Measurements from ENCODE around the gene SUMF1. TPM values are rescaled to one million over a fixed set of nuclear protein-coding genes. Genes with fewer than 3 reads are reported as not detected.

Gene SUMF1
- polyA plus RNA-seq, 3 donors = 25.7 to 80.4 (median 74.2) TPM

- H3K4me3 Mint-ChIP-seq = no peak overlapping the region
- Histone ChIP-seq H3K4me3 (replicated peaks in 1 of 3; ENCODE audit: low read depth in 2 of 3, low read length in 3 of 3) (no peak overlapping the region), H2AFZ (ENCODE audit: insufficient read depth, low read depth, low read length, poor library complexity, severe bottlenecking) (no peak overlapping the region), H3K4me2 (replicated peaks; ENCODE audit: extremely low read depth, low read length, poor library complexity, severe bottlenecking) (no peak overlapping the region), H3K27ac (ENCODE audit: low read depth in 1 of 2, low read length in 2 of 2) (no peak overlapping the region), H3K9me3 (replicated peaks in 1 of 2; ENCODE audit: control insufficient read depth in 1 of 2, insufficient read depth in 1 of 2, low read length in 2 of 2) (peaks cover 23 to 42% of the 10 kb centered on the region in 2 donors), H3K36me3 (replicated peaks in 1 of 2; ENCODE audit: control insufficient read depth in 1 of 2, insufficient read depth in 2 of 2, low read length in 2 of 2) (no peaks in the 10 kb centered on the region), H3K4me1 (ENCODE audit: control insufficient read depth in 1 of 2, insufficient read depth in 2 of 2, low read length in 2 of 2) (peaks cover 4 to 12% of the 10 kb centered on the region in 2 donors), H4K20me1 (ENCODE audit: insufficient read depth, low read length) (no peaks in the 10 kb centered on the region), H3K9ac (ENCODE audit: insufficient read depth, low read length, poor library complexity, severe bottlenecking) (no peak overlapping the region), H3K79me2 (ENCODE audit: insufficient read depth, low read length) (no peaks in the 10 kb centered on the region), H3K27me3 (ENCODE audit: control insufficient read depth in 2 of 2, insufficient read depth in 2 of 2, low read length in 2 of 2) (no peaks in the 10 kb centered on the region)
- peaks cover 15% of the 10 kb centered on the region for H3K4me1 Mint-ChIP-seq
- H3K27me3 Mint-ChIP-seq (ENCODE audit: low read depth in 3 of 3) = no peaks in the 10 kb centered on the region
- 100% methylated on average over 1 of the region's 1 CpG for WGBS (ENCODE audit: insufficient coverage)
- peaks cover 18 to 43% (median 27%) of the 10 kb centered on the region in 7 donors for H3K9me3 Mint-ChIP-seq
- intact Hi-C loops (cut with micrococcal nuclease) = no loop called here
- DNase-seq = no peak
- no peak for TF ChIP-seq CTCF (IDR thresholded peaks at IDR 0.05)
- peaks cover 17 to 24% of the 10 kb centered on the region in 2 donors for H3K36me3 Mint-ChIP-seq
- H3K27ac Mint-ChIP-seq = no peak overlapping the region
These were observed 140.2 kb downstream of the SUMF1 start for GRCh38 chr3:4326868-4327267.

GRCh38 chr3:4323246-4324027, 143.6 kb downstream of the SUMF1 start:
- Histone ChIP-seq H4K20me1 (ENCODE audit: insufficient read depth, low read length) (no peaks in the 10 kb centered on the region), H3K36me3 (replicated peaks in 1 of 2; ENCODE audit: control insufficient read depth in 1 of 2, insufficient read depth in 2 of 2, low read length in 2 of 2) (peaks cover 0 to 6% of the 10 kb centered on the region in 2 donors), H3K9me3 (replicated peaks in 1 of 2; ENCODE audit: control insufficient read depth in 1 of 2, insufficient read depth in 1 of 2, low read length in 2 of 2) (peaks cover 7 to 20% of the 10 kb centered on the region in 2 donors), H3K27me3 (ENCODE audit: control insufficient read depth in 2 of 2, insufficient read depth in 2 of 2, low read length in 2 of 2) (no peaks in the 10 kb centered on the region), H3K27ac (ENCODE audit: low read depth in 1 of 2, low read length in 2 of 2) (no peak overlapping the region), H3K79me2 (ENCODE audit: insufficient read depth, low read length) (no peaks in the 10 kb centered on the region), H3K4me3 (replicated peaks in 1 of 3; ENCODE audit: low read depth in 2 of 3, low read length in 3 of 3) (no peak overlapping the region), H3K4me1 (ENCODE audit: control insufficient read depth in 1 of 2, insufficient read depth in 2 of 2, low read length in 2 of 2) (peaks cover 7 to 12% of the 10 kb centered on the region in 2 donors), H3K4me2 (replicated peaks; ENCODE audit: extremely low read depth, low read length, poor library complexity, severe bottlenecking) (no peak overlapping the region), H2AFZ (ENCODE audit: insufficient read depth, low read depth, low read length, poor library complexity, severe bottlenecking) (no peak overlapping the region), H3K9ac (ENCODE audit: insufficient read depth, low read length, poor library complexity, severe bottlenecking) (no peak overlapping the region)
- no peak for TF ChIP-seq CTCF (IDR thresholded peaks at IDR 0.05)
- Mint-ChIP-seq H3K4me3 (no peak overlapping the region), H3K27ac (peak overlapping the region in 3 of 7 donors; percentile 13 to 40 (median 32)), H3K36me3 (peaks cover 4 to 8% of the 10 kb centered on the region in 2 donors), H3K4me1 (peaks cover 26% of the 10 kb centered on the region), H3K27me3 (ENCODE audit: low read depth in 3 of 3) (no peaks in the 10 kb centered on the region), H3K9me3 (peaks cover under 1 to 20% (median 7%) of the 10 kb centered on the region in 7 donors)
- intact Hi-C loops (cut with micrococcal nuclease) = no loop called here
- DNase-seq = no peak
- no CpG with 5 or more reads among the region's 3 CpGs for WGBS (ENCODE audit: insufficient coverage)
